Osteoblast (primary cell): ENCODE measurements around the gene RABGAP1L. TPM values are rescaled to one million over a fixed set of nuclear protein-coding genes. Genes with fewer than 3 reads are reported as not detected.

ENCODE experiments used
- DNase-seq: peaks from one replicate; pipeline ENCODE4 v3.0.0; 2011; ENCODE audit warnings: low spot score, mixed read lengths; ENCODE audit not compliant: insufficient read length; ENCODE audit errors: missing footprints
- H2AFZ ChIP-seq: 2 replicates; pipeline ENCODE4 v1.6.0; 2011; ENCODE audit warnings: mild to moderate bottlenecking, low read length
- H3K27ac ChIP-seq: 2 replicates; pipeline ENCODE4 v1.5.1; 2011; ENCODE audit warnings: mild to moderate bottlenecking, low read depth, low read length, moderate library complexity
- H3K27me3 ChIP-seq: 2 replicates; pipeline ENCODE4 v1.6.0; 2012; ENCODE audit warnings: mild to moderate bottlenecking, control low read depth, inconsistent platforms, low read length, moderate library complexity; ENCODE audit not compliant: insufficient read depth
- H3K36me3 ChIP-seq: 2 replicates; pipeline ENCODE4 v1.5.1; 2011; ENCODE audit warnings: mild to moderate bottlenecking, low read length, control low read depth, moderate library complexity; ENCODE audit not compliant: insufficient read depth
- H3K4me1 ChIP-seq: 2 replicates; pipeline ENCODE4 v1.5.1; 2011; ENCODE audit warnings: mild to moderate bottlenecking, low read length, control low read depth, moderate library complexity; ENCODE audit not compliant: insufficient read depth
- H3K4me2 ChIP-seq: 2 replicates; pipeline ENCODE4 v1.6.0; 2011; ENCODE audit warnings: mild to moderate bottlenecking, low read length; ENCODE audit not compliant: insufficient read depth
- H3K4me3 ChIP-seq: fragments of 200-600 bp; sonication (generic); 3 replicates; pipeline ENCODE4 v1.5.1; 2012; ENCODE audit warnings: mild to moderate bottlenecking, low read length, inconsistent platforms; ENCODE audit not compliant: insufficient read depth
- H3K79me2 ChIP-seq: 2 replicates; pipeline ENCODE4 v1.6.0; 2012; ENCODE audit warnings: mild to moderate bottlenecking, low read length, control low read depth, inconsistent platforms; ENCODE audit not compliant: insufficient read depth
- H3K9me3 ChIP-seq: 2 replicates; pipeline ENCODE4 v1.5.1; 2011; ENCODE audit warnings: low read depth, low read length, control low read depth
- H4K20me1 ChIP-seq: 2 replicates; pipeline ENCODE4 v1.6.0; 2012; ENCODE audit warnings: mild to moderate bottlenecking, low read length, control low read depth; ENCODE audit not compliant: insufficient read depth
- total RNA-seq: library from RNA; depleted of rRNA; stranded (reverse); fragments of >200 nt; gene quantifications from 2 replicates; pipeline ENCODE4 v1.2.3, GENCODE V29; 2012
- TF ChIP-seq, protein P1 (sequence below): IDR thresholded peaks from 2 replicates; pipeline ENCODE4 v1.5.1; 2011; ENCODE audit warnings: mild to moderate bottlenecking, low read depth, low read length, moderate library complexity; ENCODE audit errors: extremely low read depth

Gene RABGAP1L
- total RNA-seq, 1 donor = 30.0 TPM

DNA sequence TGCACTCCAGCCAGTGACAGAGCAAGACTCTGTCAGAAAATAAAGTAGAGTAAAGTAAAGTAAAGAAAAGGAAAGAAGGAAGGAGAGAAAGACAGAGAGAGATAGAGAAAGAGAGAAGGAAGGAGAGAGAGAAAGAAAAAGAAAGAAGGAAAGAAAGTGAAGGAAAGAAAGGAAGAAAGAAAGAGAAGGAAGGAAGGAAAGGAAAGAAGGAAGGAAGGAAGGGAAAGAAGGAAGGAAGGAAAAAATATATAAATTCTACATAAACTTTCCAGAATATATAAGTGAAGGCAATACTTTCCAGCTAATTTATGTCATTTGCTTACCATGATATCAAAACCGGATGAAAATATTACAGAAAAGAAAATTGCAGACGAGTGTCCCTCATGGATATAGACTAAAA lies 216.7 kb downstream of the RABGAP1L start:
- no peaks in the 10 kb centered on the region for H3K9me3 ChIP-seq
- H2AFZ ChIP-seq = no peak overlapping the region
- no peaks in the 10 kb centered on the region for H4K20me1 ChIP-seq
- H3K79me2 ChIP-seq = no peaks in the 10 kb centered on the region
- no peak for DNase-seq
- H3K4me2 ChIP-seq = no peak overlapping the region
- H3K4me1 ChIP-seq = no peaks in the 10 kb centered on the region
- H3K27ac ChIP-seq = no peak overlapping the region
- TF ChIP-seq, protein P1, sequence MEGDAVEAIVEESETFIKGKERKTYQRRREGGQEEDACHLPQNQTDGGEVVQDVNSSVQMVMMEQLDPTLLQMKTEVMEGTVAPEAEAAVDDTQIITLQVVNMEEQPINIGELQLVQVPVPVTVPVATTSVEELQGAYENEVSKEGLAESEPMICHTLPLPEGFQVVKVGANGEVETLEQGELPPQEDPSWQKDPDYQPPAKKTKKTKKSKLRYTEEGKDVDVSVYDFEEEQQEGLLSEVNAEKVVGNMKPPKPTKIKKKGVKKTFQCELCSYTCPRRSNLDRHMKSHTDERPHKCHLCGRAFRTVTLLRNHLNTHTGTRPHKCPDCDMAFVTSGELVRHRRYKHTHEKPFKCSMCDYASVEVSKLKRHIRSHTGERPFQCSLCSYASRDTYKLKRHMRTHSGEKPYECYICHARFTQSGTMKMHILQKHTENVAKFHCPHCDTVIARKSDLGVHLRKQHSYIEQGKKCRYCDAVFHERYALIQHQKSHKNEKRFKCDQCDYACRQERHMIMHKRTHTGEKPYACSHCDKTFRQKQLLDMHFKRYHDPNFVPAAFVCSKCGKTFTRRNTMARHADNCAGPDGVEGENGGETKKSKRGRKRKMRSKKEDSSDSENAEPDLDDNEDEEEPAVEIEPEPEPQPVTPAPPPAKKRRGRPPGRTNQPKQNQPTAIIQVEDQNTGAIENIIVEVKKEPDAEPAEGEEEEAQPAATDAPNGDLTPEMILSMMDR = no peak
- no peaks in the 10 kb centered on the region for H3K36me3 ChIP-seq
- H3K4me3 ChIP-seq = no peak overlapping the region
- H3K27me3 ChIP-seq = no peaks in the 10 kb centered on the region

DNA sequence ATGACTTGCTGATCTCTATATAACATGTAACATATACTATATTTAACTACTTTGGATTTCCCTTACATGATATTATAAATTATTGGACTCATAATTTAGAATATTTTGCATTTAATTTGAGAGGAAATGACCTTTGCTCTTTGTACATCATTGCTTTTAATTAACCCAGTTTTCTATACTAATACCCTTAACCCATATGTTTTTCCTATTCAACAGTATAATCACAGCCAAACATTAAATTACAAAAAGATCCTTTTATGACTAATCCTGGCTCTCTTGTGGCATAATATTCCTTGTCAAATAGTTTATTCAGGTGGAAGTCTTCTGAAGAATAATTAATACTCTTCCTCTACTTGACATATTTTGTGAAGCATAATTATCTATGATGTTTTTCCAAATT lies 232.4 kb downstream of the RABGAP1L start:
- Histone ChIP-seq H3K27ac (no peak overlapping the region), H3K9me3 (no peaks in the 10 kb centered on the region), H2AFZ (no peak overlapping the region), H3K4me3 (no peak overlapping the region), H3K79me2 (no peaks in the 10 kb centered on the region), H3K4me2 (no peak overlapping the region), H4K20me1 (no peaks in the 10 kb centered on the region), H3K27me3 (no peaks in the 10 kb centered on the region), H3K4me1 (no peaks in the 10 kb centered on the region), H3K36me3 (no peaks in the 10 kb centered on the region)
- no peak for DNase-seq
- TF ChIP-seq, protein P1 = no peak

DNA sequence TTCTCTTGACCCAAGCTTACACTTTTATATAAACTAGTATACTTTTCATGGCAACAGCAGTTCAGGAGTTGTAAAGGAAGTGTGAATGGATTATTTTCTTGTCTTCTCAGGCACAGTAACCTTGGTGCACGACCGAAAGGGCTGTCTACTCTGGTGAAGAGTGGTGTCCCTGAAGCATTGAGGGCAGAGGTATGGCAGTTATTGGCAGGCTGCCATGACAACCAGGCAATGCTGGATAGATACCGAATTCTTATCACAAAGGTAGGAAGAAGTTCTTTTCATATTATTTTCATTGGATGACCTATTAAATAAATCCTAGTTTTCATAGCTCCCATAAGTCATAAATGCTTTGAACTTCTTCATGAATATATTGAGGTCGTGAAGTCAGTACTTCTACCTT lies 234.6 kb downstream of the RABGAP1L start:
- Histone ChIP-seq H3K27ac (no peak overlapping the region), H3K4me3 (no peak overlapping the region), H3K9me3 (no peaks in the 10 kb centered on the region), H3K4me1 (no peaks in the 10 kb centered on the region), H3K4me2 (no peak overlapping the region), H3K27me3 (no peaks in the 10 kb centered on the region), H3K36me3 (no peaks in the 10 kb centered on the region), H2AFZ (no peak overlapping the region), H4K20me1 (no peaks in the 10 kb centered on the region), H3K79me2 (no peaks in the 10 kb centered on the region)
- TF ChIP-seq, protein P1 = no peak
- DNase-seq = no peak

DNA sequence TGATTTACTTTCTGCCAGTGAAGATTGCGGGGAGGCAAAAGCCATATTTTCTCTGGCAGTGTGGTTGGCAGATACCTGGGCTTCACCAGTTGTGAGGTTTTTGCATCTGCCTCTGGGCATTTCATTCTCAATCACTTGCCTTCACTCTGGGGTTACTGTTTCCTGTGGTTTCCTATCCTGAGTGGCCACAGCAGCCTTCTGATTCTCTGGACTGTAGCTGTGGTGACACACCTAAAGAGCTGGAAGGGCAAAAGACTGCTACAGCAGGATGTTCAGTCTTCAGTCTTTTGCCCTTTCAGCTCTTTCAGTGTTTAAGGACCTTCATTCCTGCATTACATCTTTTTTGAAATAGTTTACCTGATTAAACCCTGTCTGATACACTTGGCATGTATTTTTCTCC lies 237.9 kb downstream of the RABGAP1L start:
- Histone ChIP-seq H3K4me1 (no peaks in the 10 kb centered on the region), H2AFZ (no peak overlapping the region), H3K4me2 (no peak overlapping the region), H3K27me3 (no peaks in the 10 kb centered on the region), H3K27ac (no peak overlapping the region), H3K36me3 (no peaks in the 10 kb centered on the region), H3K79me2 (no peaks in the 10 kb centered on the region), H3K9me3 (no peaks in the 10 kb centered on the region), H4K20me1 (no peaks in the 10 kb centered on the region), H3K4me3 (no peak overlapping the region)
- DNase-seq = no peak
- TF ChIP-seq, protein P1 = no peak
